Epithelial cell of prostate (primary cell): ENCODE results near the gene PEAK1.

ENCODE experiments used
- DNase-seq: peaks from one replicate; pipeline ENCODE4 v3.0.0-alpha.2; 2011; ENCODE audit warnings: low read depth, low spot score
- H3K27ac ChIP-seq: fragments of 450-650 bp; 2 replicates; pipeline ENCODE4 v1.5.1; 2017; ENCODE audit warnings: mild to moderate bottlenecking

The PEAK1 gene

GRCh38 chr15:77107531-77108355 is 312.2 kb downstream of the PEAK1 start:
- no peak overlapping the region for H3K27ac ChIP-seq
- DNase-seq: no peak

GRCh38 chr15:77107068-77107467 is 312.8 kb downstream of the PEAK1 start:
- H3K27ac ChIP-seq: no peak overlapping the region
- no peak for DNase-seq

GRCh38 chr15:77104155-77104554 is 315.7 kb downstream of the PEAK1 start:
- no peak overlapping the region for H3K27ac ChIP-seq
- no peak for DNase-seq

GRCh38 chr15:77099741-77100463 is 320.0 kb downstream of the PEAK1 start:
- no peak overlapping the region for H3K27ac ChIP-seq
- no peak for DNase-seq

- H3K27ac ChIP-seq: no peak overlapping the region
- DNase-seq: no peak
Measured at GRCh38 chr15:77098572-77098971, 321.3 kb downstream of the PEAK1 start.

- no peak overlapping the region for H3K27ac ChIP-seq
- DNase-seq: no peak
Measured at GRCh38 chr15:77097921-77098320, 322.0 kb downstream of the PEAK1 start.

GRCh38 chr15:77097248-77097721 is 322.6 kb downstream of the PEAK1 start:
- no peak for DNase-seq
- no peak overlapping the region for H3K27ac ChIP-seq

GRCh38 chr15:77096541-77096940 is 323.4 kb downstream of the PEAK1 start:
- no peak overlapping the region for H3K27ac ChIP-seq
- no peak for DNase-seq

- no peak overlapping the region for H3K27ac ChIP-seq
- DNase-seq: no peak
Measured at GRCh38 chr15:77096138-77096537, 323.8 kb downstream of the PEAK1 start.

GRCh38 chr15:77094397-77095030 is 325.4 kb downstream of the PEAK1 start:
- DNase-seq: no peak
- no peak overlapping the region for H3K27ac ChIP-seq

- H3K27ac ChIP-seq: no peak overlapping the region
- DNase-seq: no peak
Measured at GRCh38 chr15:77093436-77093835, 326.5 kb downstream of the PEAK1 start.

GRCh38 chr15:77091097-77091496 is 328.8 kb downstream of the PEAK1 start:
- H3K27ac ChIP-seq: no peak overlapping the region
- no peak for DNase-seq

GRCh38 chr15:77087213-77087612 is 332.7 kb downstream of the PEAK1 start:
- no peak for DNase-seq
- H3K27ac ChIP-seq: no peak overlapping the region

- DNase-seq: no peak
Measured at GRCh38 chr15:77085297-77085696, 334.6 kb downstream of the PEAK1 start.

GRCh38 chr15:77084436-77084835 is 335.5 kb downstream of the PEAK1 start:
- no peak for DNase-seq
- no peak overlapping the region for H3K27ac ChIP-seq

More at GRCh38 chr15:77085297-77085696, 334.6 kb downstream of the PEAK1 start:
- H3K27ac ChIP-seq: no peak overlapping the region

GRCh38 chr15:77083381-77084160 is 336.3 kb downstream of the PEAK1 start:
- no peak overlapping the region for H3K27ac ChIP-seq

GRCh38 chr15:77081971-77082370 is 337.9 kb downstream of the PEAK1 start:
- no peak for DNase-seq
- H3K27ac ChIP-seq: no peak overlapping the region

More at GRCh38 chr15:77083381-77084160, 336.3 kb downstream of the PEAK1 start:
- peak; percentile 37 for DNase-seq

GRCh38 chr15:77076323-77076915 is 343.5 kb downstream of the PEAK1 start:
- no peak for DNase-seq
- no peak overlapping the region for H3K27ac ChIP-seq

- DNase-seq: no peak
- H3K27ac ChIP-seq: no peak overlapping the region
Measured at GRCh38 chr15:77075528-77075927, 344.4 kb downstream of the PEAK1 start.

GRCh38 chr15:77074350-77074749 is 345.6 kb downstream of the PEAK1 start:
- no peak overlapping the region for H3K27ac ChIP-seq
- no peak for DNase-seq
